ENCODE measurements around the gene HBM.

DNA sequence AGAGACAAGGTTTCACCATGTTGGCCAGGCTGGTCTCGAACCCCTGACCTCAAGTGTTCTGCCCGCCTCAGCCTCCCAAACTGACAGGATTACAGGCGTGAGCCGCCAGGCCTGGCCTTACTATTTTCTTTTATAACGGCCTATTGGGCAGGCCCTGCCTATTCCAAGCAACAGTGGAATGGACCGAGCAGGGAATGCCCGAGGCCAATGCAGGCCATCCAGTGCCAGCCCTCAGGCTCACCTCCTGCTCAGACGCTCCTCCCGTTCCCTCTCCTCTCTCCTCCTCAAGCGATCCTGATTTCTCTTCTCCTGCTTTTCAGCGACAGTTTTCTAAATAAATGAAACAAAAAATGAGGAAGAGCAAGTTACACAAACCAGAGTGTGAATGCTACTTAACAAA, 26.9 kb downstream of the HBM start:
- TF ChIP-seq BACH1 (IDR thresholded peaks at IDR 0.05; ENCODE audit: borderline replicate concordance) = no peak
- TF ChIP-seq, protein P1, sequence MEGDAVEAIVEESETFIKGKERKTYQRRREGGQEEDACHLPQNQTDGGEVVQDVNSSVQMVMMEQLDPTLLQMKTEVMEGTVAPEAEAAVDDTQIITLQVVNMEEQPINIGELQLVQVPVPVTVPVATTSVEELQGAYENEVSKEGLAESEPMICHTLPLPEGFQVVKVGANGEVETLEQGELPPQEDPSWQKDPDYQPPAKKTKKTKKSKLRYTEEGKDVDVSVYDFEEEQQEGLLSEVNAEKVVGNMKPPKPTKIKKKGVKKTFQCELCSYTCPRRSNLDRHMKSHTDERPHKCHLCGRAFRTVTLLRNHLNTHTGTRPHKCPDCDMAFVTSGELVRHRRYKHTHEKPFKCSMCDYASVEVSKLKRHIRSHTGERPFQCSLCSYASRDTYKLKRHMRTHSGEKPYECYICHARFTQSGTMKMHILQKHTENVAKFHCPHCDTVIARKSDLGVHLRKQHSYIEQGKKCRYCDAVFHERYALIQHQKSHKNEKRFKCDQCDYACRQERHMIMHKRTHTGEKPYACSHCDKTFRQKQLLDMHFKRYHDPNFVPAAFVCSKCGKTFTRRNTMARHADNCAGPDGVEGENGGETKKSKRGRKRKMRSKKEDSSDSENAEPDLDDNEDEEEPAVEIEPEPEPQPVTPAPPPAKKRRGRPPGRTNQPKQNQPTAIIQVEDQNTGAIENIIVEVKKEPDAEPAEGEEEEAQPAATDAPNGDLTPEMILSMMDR (IDR thresholded peaks at IDR 0.05 in 2 of 3, conservative IDR thresholded peaks at IDR 0.05 in 1 of 3; ENCODE audit: control insufficient read depth in 2 of 3, extremely low read depth in 1 of 3, insufficient read depth in 1 of 3, low read depth in 3 of 3, low read length in 3 of 3) = no peak
- TF ChIP-seq EP300 (IDR thresholded peaks at IDR 0.05; ENCODE audit: borderline replicate concordance in 1 of 2, control insufficient read depth in 1 of 2, low read depth in 2 of 2, low read length in 2 of 2) = no peak
- TF ChIP-seq POLR2A (IDR thresholded peaks at IDR 0.05; ENCODE audit: low read depth, low read length) = no peak
- TF ChIP-seq, protein P2, sequence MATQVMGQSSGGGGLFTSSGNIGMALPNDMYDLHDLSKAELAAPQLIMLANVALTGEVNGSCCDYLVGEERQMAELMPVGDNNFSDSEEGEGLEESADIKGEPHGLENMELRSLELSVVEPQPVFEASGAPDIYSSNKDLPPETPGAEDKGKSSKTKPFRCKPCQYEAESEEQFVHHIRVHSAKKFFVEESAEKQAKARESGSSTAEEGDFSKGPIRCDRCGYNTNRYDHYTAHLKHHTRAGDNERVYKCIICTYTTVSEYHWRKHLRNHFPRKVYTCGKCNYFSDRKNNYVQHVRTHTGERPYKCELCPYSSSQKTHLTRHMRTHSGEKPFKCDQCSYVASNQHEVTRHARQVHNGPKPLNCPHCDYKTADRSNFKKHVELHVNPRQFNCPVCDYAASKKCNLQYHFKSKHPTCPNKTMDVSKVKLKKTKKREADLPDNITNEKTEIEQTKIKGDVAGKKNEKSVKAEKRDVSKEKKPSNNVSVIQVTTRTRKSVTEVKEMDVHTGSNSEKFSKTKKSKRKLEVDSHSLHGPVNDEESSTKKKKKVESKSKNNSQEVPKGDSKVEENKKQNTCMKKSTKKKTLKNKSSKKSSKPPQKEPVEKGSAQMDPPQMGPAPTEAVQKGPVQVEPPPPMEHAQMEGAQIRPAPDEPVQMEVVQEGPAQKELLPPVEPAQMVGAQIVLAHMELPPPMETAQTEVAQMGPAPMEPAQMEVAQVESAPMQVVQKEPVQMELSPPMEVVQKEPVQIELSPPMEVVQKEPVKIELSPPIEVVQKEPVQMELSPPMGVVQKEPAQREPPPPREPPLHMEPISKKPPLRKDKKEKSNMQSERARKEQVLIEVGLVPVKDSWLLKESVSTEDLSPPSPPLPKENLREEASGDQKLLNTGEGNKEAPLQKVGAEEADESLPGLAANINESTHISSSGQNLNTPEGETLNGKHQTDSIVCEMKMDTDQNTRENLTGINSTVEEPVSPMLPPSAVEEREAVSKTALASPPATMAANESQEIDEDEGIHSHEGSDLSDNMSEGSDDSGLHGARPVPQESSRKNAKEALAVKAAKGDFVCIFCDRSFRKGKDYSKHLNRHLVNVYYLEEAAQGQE (IDR thresholded peaks at IDR 0.05; ENCODE audit: low read depth, low read length) = no peak
- no peak for TF ChIP-seq RCOR1 (conservative IDR thresholded peaks at IDR 0.05; ENCODE audit: low read depth, low read length)
- TF ChIP-seq CREM (IDR thresholded peaks at IDR 0.05; ENCODE audit: low read depth) = no peak
- TF ChIP-seq, protein P3, sequence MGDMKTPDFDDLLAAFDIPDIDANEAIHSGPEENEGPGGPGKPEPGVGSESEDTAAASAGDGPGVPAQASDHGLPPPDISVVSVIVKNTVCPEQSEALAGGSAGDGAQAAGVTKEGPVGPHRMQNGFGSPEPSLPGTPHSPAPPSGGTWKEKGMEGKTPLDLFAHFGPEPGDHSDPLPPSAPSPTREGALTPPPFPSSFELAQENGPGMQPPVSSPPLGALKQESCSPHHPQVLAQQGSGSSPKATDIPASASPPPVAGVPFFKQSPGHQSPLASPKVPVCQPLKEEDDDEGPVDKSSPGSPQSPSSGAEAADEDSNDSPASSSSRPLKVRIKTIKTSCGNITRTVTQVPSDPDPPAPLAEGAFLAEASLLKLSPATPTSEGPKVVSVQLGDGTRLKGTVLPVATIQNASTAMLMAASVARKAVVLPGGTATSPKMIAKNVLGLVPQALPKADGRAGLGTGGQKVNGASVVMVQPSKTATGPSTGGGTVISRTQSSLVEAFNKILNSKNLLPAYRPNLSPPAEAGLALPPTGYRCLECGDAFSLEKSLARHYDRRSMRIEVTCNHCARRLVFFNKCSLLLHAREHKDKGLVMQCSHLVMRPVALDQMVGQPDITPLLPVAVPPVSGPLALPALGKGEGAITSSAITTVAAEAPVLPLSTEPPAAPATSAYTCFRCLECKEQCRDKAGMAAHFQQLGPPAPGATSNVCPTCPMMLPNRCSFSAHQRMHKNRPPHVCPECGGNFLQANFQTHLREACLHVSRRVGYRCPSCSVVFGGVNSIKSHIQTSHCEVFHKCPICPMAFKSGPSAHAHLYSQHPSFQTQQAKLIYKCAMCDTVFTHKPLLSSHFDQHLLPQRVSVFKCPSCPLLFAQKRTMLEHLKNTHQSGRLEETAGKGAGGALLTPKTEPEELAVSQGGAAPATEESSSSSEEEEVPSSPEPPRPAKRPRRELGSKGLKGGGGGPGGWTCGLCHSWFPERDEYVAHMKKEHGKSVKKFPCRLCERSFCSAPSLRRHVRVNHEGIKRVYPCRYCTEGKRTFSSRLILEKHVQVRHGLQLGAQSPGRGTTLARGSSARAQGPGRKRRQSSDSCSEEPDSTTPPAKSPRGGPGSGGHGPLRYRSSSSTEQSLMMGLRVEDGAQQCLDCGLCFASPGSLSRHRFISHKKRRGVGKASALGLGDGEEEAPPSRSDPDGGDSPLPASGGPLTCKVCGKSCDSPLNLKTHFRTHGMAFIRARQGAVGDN (IDR thresholded peaks at IDR 0.05) = no peak
- no peak for TF ChIP-seq SMC3 (IDR thresholded peaks at IDR 0.05; ENCODE audit: borderline replicate concordance, low read length)
- TF ChIP-seq, protein P4, sequence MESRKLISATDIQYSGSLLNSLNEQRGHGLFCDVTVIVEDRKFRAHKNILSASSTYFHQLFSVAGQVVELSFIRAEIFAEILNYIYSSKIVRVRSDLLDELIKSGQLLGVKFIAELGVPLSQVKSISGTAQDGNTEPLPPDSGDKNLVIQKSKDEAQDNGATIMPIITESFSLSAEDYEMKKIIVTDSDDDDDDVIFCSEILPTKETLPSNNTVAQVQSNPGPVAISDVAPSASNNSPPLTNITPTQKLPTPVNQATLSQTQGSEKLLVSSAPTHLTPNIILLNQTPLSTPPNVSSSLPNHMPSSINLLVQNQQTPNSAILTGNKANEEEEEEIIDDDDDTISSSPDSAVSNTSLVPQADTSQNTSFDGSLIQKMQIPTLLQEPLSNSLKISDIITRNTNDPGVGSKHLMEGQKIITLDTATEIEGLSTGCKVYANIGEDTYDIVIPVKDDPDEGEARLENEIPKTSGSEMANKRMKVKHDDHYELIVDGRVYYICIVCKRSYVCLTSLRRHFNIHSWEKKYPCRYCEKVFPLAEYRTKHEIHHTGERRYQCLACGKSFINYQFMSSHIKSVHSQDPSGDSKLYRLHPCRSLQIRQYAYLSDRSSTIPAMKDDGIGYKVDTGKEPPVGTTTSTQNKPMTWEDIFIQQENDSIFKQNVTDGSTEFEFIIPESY (IDR thresholded peaks at IDR 0.05) = no peak
- TF ChIP-seq CBX5 (IDR thresholded peaks at IDR 0.05; ENCODE audit: low read depth) = no peak
- no peak for TF ChIP-seq TARDBP (IDR thresholded peaks at IDR 0.05; ENCODE audit: borderline replicate concordance)
- TF ChIP-seq TAF1 (IDR thresholded peaks at IDR 0.05; ENCODE audit: borderline replicate concordance, low read depth, low read length) = no peak
- TF ChIP-seq FOS (IDR thresholded peaks at IDR 0.05; ENCODE audit: borderline replicate concordance, extremely low read depth, insufficient read length) = no peak

All from GM12878 (cell line).